GM19099 (cell line): ENCODE measurements around the gene MC2R.

ENCODE experiments used
- POLR2A ChIP-seq: IDR thresholded peaks from 3 replicates; pipeline ENCODE4 v1.6.1; 2011; ENCODE audit warnings: low read depth; ENCODE audit not compliant: insufficient read length; ENCODE audit errors: extremely low read depth

MC2R gene

GRCh38 chr18:13909141-13909940 lies 6.0 kb downstream of the MC2R start:
- TF ChIP-seq POLR2A = no peak

- TF ChIP-seq POLR2A = no peak
Observed at GRCh38 chr18:13900633-13901032, 14.7 kb downstream of the MC2R start.

DNA sequence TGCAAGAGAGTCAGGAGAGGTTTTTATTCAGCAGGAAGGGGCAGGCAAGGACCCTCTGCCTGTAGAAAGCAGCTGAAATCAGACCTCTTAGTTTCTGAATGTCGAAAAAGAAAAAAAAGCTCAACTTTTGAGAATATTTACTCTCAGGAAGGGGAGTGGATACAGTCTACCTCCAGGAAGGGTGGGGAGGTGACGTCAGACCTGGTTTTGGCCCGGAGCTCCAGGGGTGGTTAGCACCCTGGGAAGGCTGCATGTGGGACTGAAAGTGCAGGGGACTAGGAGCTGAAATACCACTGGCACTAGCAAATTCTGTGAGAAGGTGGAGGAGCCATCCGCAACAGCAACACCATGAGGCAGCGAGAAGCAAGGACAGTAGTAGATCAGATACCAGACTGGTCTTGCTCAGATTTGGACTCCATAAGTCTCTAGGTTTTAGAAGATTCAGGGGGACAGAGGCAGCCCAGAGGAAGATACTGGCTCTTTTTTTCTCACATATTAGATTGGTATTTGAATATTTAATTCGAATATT lies 19.8 kb downstream of the MC2R start:
- TF ChIP-seq POLR2A = no peak

DNA sequence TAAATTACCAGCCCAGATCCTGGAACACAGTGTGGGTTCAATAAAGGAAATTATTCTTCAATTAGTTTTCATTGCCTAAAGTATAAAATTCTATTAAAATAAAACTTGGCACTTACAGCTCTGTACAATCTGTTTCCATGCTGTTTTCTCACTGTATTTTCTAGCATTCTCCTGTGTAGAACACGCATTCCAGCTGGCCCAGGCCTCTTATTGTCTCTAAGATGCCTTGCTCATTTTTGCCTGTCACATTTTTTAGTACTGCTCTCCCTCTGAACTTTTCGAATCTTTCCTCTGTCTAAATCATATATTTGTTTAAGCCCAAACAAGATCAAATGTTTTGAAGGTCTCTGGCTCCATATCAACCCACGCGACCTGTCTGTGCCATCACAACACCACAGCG lies 20.8 kb downstream of the MC2R start:
- no peak for TF ChIP-seq POLR2A

DNA sequence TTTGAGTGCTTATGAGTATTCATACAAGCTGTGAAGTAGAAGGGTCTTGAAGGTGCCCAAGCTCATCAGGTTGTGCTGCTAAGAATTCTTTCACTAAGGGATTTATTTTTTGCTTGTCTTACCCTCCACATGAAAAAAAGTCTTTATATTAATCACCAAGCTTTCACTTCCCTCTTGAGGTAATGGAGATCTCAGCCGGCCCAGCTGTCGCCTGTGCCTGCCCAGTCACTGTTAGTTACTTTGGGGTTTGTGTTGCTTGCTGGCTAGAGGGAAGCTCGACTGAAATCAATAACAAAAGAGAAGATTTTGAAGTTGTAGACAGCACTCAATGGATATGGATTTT lies 21.9 kb downstream of the MC2R start:
- no peak for TF ChIP-seq POLR2A

- TF ChIP-seq POLR2A = no peak
Observed at GRCh38 chr18:13892098-13892497, 23.2 kb downstream of the MC2R start.

DNA sequence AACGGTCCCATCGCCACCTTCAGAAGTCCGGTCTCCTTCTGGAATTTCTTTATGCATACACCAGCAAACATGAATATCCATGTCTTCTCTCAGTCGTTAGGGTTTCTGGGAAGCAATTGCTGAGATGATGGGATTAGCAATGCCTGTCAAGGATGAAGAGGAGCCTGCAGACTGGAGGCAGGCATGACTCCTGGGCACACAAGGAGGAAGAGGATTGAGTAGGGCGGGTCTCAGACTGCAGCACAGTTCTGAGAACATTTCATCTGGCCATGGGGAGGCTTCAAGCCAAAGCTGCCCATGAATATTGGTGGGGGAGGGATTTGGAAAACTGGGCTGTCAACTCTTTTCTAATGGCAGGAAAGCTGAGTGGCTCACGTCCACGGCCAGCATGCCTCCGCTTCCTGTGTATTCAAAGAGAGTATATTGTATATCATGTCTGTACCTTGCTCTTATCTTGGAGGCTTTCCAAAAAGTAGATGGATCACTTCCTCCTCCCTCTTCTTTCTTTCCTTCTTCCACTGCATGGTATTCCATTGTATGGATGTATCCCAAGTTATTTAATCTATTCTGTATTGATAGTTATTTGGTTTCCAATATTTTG lies 24.5 kb downstream of the MC2R start:
- no peak for TF ChIP-seq POLR2A

- no peak for TF ChIP-seq POLR2A
Observed at GRCh38 chr18:13889671-13890070, 25.7 kb downstream of the MC2R start.

- no peak for TF ChIP-seq POLR2A
Observed at GRCh38 chr18:13888191-13888716, 27.1 kb downstream of the MC2R start.

DNA sequence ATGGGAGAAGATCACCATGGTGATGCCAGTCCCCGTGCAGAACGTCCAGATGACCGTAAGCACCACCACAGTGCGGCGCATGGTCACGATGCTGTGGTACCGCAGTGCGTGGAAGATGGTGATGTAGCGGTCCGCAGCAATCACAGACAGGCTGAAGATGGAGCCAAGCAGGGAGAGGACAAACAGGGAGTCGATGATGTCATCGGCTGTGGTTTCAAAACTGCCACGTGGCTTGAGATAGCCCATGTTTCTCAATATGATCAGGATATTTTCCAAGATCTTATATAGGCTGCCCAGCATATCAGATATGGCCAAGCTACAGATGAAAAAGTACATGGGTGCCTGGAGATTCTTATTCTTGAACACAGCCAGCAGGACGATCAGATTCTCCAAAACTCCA lies 30.3 kb downstream of the MC2R start:
- TF ChIP-seq POLR2A = no peak

DNA sequence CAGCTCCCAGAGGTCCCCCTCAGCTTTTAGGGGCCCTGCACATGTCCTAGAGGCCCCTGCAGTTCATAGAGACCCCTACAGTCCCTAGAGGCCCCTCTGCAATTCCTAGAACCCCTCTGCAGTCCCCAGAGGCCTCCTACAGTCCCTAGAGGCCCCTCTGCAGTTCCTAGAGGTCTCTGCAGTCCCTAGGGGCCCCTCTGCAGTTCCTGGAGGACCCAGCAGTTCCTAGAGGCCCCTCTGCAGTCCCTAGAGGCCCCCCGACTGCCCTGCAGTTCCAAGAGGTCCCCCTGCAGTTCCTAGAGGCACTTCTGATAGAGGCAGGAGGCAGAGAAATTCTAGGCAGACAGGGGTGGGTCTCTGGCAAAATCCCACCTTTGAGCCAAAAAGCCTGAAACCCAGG lies 35.4 kb downstream of the MC2R start:
- no peak for TF ChIP-seq POLR2A

GRCh38 chr18:13879492-13879891 lies 35.8 kb downstream of the MC2R start:
- no peak for TF ChIP-seq POLR2A

- TF ChIP-seq POLR2A = no peak
Observed at GRCh38 chr18:13878857-13879256, 36.5 kb downstream of the MC2R start.

DNA sequence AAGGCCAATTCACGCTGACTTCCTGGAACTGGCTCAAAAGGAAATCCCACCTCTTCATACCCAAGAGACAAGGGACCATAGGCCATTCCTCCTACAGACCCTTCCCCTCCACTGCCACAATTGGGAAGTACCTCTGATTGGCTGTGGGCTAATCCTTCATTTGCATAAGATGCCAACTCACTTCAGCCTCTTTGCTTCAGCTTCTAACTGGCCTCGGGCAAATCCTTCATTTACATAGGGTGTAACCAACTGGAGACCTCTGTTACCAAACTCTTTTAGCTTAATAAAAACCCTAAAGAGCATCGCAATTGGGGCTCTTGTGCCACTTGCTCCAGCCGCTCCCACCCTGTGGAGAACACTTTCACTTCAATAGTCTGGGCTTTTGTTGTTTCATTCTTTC lies 38.2 kb downstream of the MC2R start:
- TF ChIP-seq POLR2A = no peak

GRCh38 chr18:13874558-13874957 lies 40.8 kb downstream of the MC2R start:
- TF ChIP-seq POLR2A = no peak

DNA sequence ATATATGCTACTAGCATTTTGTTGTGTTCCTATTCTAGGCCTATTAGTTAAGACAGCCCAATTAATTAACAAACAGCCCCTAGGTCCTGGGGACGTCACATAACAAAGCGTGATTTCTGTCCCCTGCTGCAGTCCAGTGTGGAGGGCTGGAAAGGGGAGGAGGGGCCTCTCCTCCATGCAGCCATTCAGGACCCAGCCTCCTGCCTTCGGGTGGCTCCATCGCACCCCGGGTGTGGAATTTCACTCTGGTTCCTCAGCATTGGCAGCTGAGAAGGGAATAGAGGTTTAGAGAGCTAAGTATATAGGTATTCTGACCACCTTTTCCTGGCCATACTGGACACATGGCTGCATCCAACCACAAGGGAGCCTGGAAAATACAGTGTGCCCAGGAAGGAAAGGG lies 42.4 kb downstream of the MC2R start:
- no peak for TF ChIP-seq POLR2A

DNA sequence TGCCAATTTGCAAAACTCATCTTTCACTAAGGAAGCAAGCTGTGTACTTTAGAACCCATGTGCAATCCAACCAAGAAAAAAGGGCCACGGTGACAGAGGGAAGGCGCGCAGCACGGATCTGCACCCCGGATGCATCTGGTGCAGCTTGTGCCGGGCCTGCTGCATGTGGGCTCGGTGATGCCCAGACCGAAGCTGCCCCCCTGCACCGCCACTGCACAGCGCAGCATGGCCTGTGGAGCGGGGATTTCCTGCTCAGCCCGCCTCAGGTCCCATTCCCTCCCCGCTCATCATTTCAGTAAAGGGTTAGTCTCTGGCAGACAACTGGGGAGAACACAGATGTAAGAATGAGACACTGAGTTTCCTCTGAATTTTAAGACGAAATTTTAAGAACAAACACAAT lies 43.0 kb downstream of the MC2R start:
- no peak for TF ChIP-seq POLR2A

- no peak for TF ChIP-seq POLR2A
Observed at GRCh38 chr18:13871701-13872100, 43.6 kb downstream of the MC2R start.
